HCT116 (cell line): ENCODE data around the gene PRIM1. TPM values are rescaled to one million over a fixed set of nuclear protein-coding genes. Genes with fewer than 3 reads are reported as not detected.
"Not testable (repeated sequence)": the region's sequence is repeated elsewhere in the genome, so short reads cannot be mapped to it uniquely, and the experiment has no call there.

ENCODE experiments used
- ATAC-seq: fragments of 200-7000 bp; cut with Tn5 transposase; 2 replicates; pipeline ENCODE4 v1.9.1; 2020; ENCODE audit warnings: mild to moderate bottlenecking, moderate library complexity
- BruUV-seq: library from RNA; stranded (reverse); fragments of 400-500 nt; replicated peaks from 2 replicates; lab custom pipeline; 2021; lab: Mats Ljungman, UMichigan
- CTCF ChIA-PET: fragments of 300-600 bp; sonication (Branson Sonifier 250); formaldehyde crosslinking; loops from one replicate; lab custom pipeline; 2021; ENCODE audit warnings: antibody characterized with exemption; lab: Charles Lee
- POLR2A ChIA-PET: fragments of 300-600, 350-600 bp; sonication (Branson Sonifier 250); formaldehyde crosslinking; loops from one replicate; lab custom pipeline; 2021; ENCODE audit warnings: antibody characterized with exemption; lab: Charles Lee
- RAD21 ChIA-PET, 2 experiments: fragments of 300-600 bp; sonication (Branson Sonifier 250); formaldehyde crosslinking; loops; one replicate each; lab custom pipeline; 2023; ENCODE audit warnings: low total read pairs in 2 of 2; ENCODE audit not compliant: uncharacterized antibody in 2 of 2, unreplicated experiment in 2 of 2, low non-redundant PET in 1 of 2; lab: Charles Lee
- DNase-seq: peaks from one replicate; pipeline ENCODE4 v3.0.0-alpha.2; 2010; ENCODE audit warnings: low read depth, low spot score
- H2AFZ ChIP-seq: fragments of 200-600 bp; shearing (Covaris generic), sonication (generic); 2 replicates; pipeline ENCODE4 v1.6.1; 2017; ENCODE audit warnings: low read depth, mixed run types, mixed read lengths, antibody characterized with exemption, low read length; ENCODE audit not compliant: poor library complexity, severe bottlenecking
- H3K27ac ChIP-seq: 2 replicates; pipeline ENCODE4 v1.5.1; 2012; ENCODE audit warnings: low read depth, low read length
- H3K27me3 ChIP-seq: fragments of 200-600 bp; sonication (generic); 2 replicates; pipeline ENCODE4 v1.6.1; 2016; ENCODE audit warnings: mixed run types, low read length, mixed read lengths; ENCODE audit not compliant: insufficient read depth
- H3K36me3 ChIP-seq, 2 experiments: fragments of 200-500 bp in 1 of 2; fragments of 200-600 bp in 1 of 2; sonication (Bioruptor generic) in 1 of 2; sonication (generic) in 1 of 2; 2 replicates each; pipeline versions ENCODE4 v1.5.1 to v1.6.1; 2014 to 2016; ENCODE audit warnings: low read length in 2 of 2, inconsistent platforms in 1 of 2, mixed read lengths in 1 of 2, mixed run types in 1 of 2; ENCODE audit not compliant: insufficient read depth in 2 of 2, control insufficient read depth in 1 of 2
- H3K4me1 ChIP-seq, 2 experiments: fragments of 200-600 bp in 1 of 2; sonication (generic) in 1 of 2; 2 replicates each; pipeline versions ENCODE4 v1.5.1 to v1.6.1; 2012 to 2017; ENCODE audit warnings: low read length in 2 of 2, inconsistent platforms in 1 of 2, mild to moderate bottlenecking in 1 of 2, mixed read lengths in 1 of 2, mixed run types in 1 of 2, moderate library complexity in 1 of 2; ENCODE audit not compliant: insufficient read depth in 2 of 2, control insufficient read depth in 1 of 2
- H3K4me2 ChIP-seq: fragments of 200-600 bp; sonication (generic); 2 replicates; pipeline ENCODE4 v1.6.1; 2017; ENCODE audit warnings: mixed run types, low read length, mixed read lengths
- H3K4me3 ChIP-seq, 2 experiments: fragments of 200-600 bp in 1 of 2; sonication (generic) in 1 of 2; replicated peaks in 1 of 2; 2 replicates each; pipeline ENCODE4 v1.5.1; 2011 to 2016; ENCODE audit warnings: low read length in 2 of 2, control low read depth in 1 of 2, low read depth in 1 of 2, mild to moderate bottlenecking in 1 of 2, mixed read lengths in 1 of 2, mixed run types in 1 of 2
- H3K79me2 ChIP-seq: fragments of 200-600 bp; sonication (generic); 2 replicates; pipeline ENCODE4 v1.6.1; 2017; ENCODE audit warnings: mild to moderate bottlenecking, mixed run types, low read length, moderate library complexity, mixed read lengths; ENCODE audit not compliant: insufficient read depth
- H3K9ac ChIP-seq: fragments of 200-600 bp; sonication (generic); 2 replicates; pipeline ENCODE4 v1.6.1; 2016; ENCODE audit warnings: low read length, mixed read lengths
- H3K9me2 ChIP-seq: fragments of 200-600 bp; sonication (generic), shearing (Covaris generic); 2 replicates; pipeline ENCODE4 v1.6.1; 2017; ENCODE audit warnings: mixed run types, mild to moderate bottlenecking, moderate library complexity; ENCODE audit not compliant: insufficient read depth
- H3K9me3 ChIP-seq, 2 experiments: fragments of 200-500 bp in 1 of 2; fragments of 200-600 bp in 1 of 2; sonication (Bioruptor generic) in 1 of 2; sonication (generic) in 1 of 2; 2 replicates each; pipeline ENCODE4 v1.6.1; 2014 to 2017; ENCODE audit warnings: low read length in 2 of 2, mixed read lengths in 2 of 2, inconsistent platforms in 1 of 2, low read depth in 1 of 2, mild to moderate bottlenecking in 1 of 2, mixed run types in 1 of 2, moderate library complexity in 1 of 2; ENCODE audit not compliant: control insufficient read depth in 1 of 2, insufficient read depth in 1 of 2
- H4K20me1 ChIP-seq: fragments of 200-600 bp; sonication (generic), shearing (Covaris generic); 2 replicates; pipeline ENCODE4 v1.6.1; 2017; ENCODE audit warnings: mixed run types, mild to moderate bottlenecking, moderate library complexity; ENCODE audit not compliant: insufficient read depth
- ATF3 ChIP-seq: IDR thresholded peaks from 2 replicates; pipeline ENCODE4 v1.6.1; 2012
- CBX3 ChIP-seq: IDR thresholded peaks from 2 replicates; pipeline ENCODE4 v1.6.1; 2012; ENCODE audit warnings: low read depth
- CEBPB ChIP-seq: IDR thresholded peaks from 2 replicates; pipeline ENCODE4 v1.6.1; 2012; ENCODE audit warnings: low read depth
- EZH2 ChIP-seq: fragments of 200-600 bp; sonication (generic); IDR thresholded peaks from 2 replicates; pipeline ENCODE4 v1.6.1; 2017; ENCODE audit warnings: antibody characterized with exemption, mixed run types
- RAD21 ChIP-seq: IDR thresholded peaks from 2 replicates; pipeline ENCODE4 v1.6.1; 2012; ENCODE audit warnings: low read depth, mild to moderate bottlenecking
- SP1 ChIP-seq: IDR thresholded peaks from 2 replicates; pipeline ENCODE4 v1.6.1; 2012; ENCODE audit warnings: low read depth
- ZNF274 ChIP-seq: fragments of 200-500 bp; sonication (Bioruptor generic); IDR thresholded peaks from 2 replicates; pipeline ENCODE4 v1.6.1; 2014; ENCODE audit warnings: mild to moderate bottlenecking, low read depth, low read length, inconsistent platforms
- intact Hi-C: fragments of 100-400 bp; cut with micrococcal nuclease; formaldehyde crosslinking; loops from 2 replicates; pipeline ENCODE4 v1.10.0; 2022
- total RNA-seq: library from RNA; stranded (reverse); gene quantifications from one replicate; pipeline ENCODE4 v1.2.1, GENCODE V29; 2021; ENCODE audit not compliant: unreplicated experiment

Gene PRIM1
- total RNA-seq, 1 experiment from 2014 or later: 53.3 TPM

GRCh38 chr12:56795046-56795562 lies 43.0 kb upstream of the PRIM1 start:
- not testable (repeated sequence) for H3K4me2 ChIP-seq

GRCh38 chr12:56793124-56793523 lies 41.0 kb upstream of the PRIM1 start:
- H3K4me2 ChIP-seq, H3K79me2 ChIP-seq, H3K27ac ChIP-seq, H3K4me1 ChIP-seq, POLR2A ChIA-PET, BruUV-seq, H4K20me1 ChIP-seq, H2AFZ ChIP-seq, intact Hi-C loops, H3K4me3 ChIP-seq, H3K9me3 ChIP-seq, CTCF ChIA-PET, H3K36me3 ChIP-seq, DNase-seq, H3K9ac ChIP-seq, RAD21 ChIA-PET, H3K27me3 ChIP-seq, ATAC-seq, H3K9me2 ChIP-seq: not testable (repeated sequence)

More at GRCh38 chr12:56795046-56795562, 43.0 kb upstream of the PRIM1 start:
- H3K4me1 ChIP-seq, H3K27me3 ChIP-seq, H3K9me2 ChIP-seq, intact Hi-C loops, H3K79me2 ChIP-seq, BruUV-seq, H3K27ac ChIP-seq, H4K20me1 ChIP-seq, H2AFZ ChIP-seq, H3K4me3 ChIP-seq, RAD21 ChIA-PET, POLR2A ChIA-PET, H3K36me3 ChIP-seq, H3K9me3 ChIP-seq, H3K9ac ChIP-seq, DNase-seq, ATAC-seq, CTCF ChIA-PET: not testable (repeated sequence)

- no peaks in the 10 kb centered on the region for H3K9me2 ChIP-seq
- no peaks in the 10 kb centered on the region for H3K36me3 ChIP-seq
- BruUV-seq: no TSS peak
- H3K9me3 ChIP-seq: no peaks in the 10 kb centered on the region
- RAD21 ChIA-PET: no interaction called here
- TF ChIP-seq CBX3: no peak
- TF ChIP-seq CEBPB: no peak
- TF ChIP-seq RAD21: no peak
- TF ChIP-seq ZNF274: no peak
- no peak for TF ChIP-seq EZH2
- no peak for TF ChIP-seq ATF3
- no peak for TF ChIP-seq SP1
- no peaks in the 10 kb centered on the region for H4K20me1 ChIP-seq
- no peak overlapping the region for H3K4me2 ChIP-seq
- H2AFZ ChIP-seq: no peak overlapping the region
- H3K4me1 ChIP-seq: no peaks in the 10 kb centered on the region
- H3K27ac ChIP-seq: no peak overlapping the region
- no peak overlapping the region for H3K9ac ChIP-seq
- H3K79me2 ChIP-seq: no peaks in the 10 kb centered on the region
- CTCF ChIA-PET: no interaction called here
- ATAC-seq (no peak), DNase-seq (no peak)
- no peaks in the 10 kb centered on the region for H3K27me3 ChIP-seq
- intact Hi-C loops: no loop called here
- no peak overlapping the region for H3K4me3 ChIP-seq
- POLR2A ChIA-PET: no interaction called here
These were observed 40.6 kb upstream of the PRIM1 start for GRCh38 chr12:56792678-56793077.

GRCh38 chr12:56789429-56789828 lies 37.3 kb upstream of the PRIM1 start:
- POLR2A ChIA-PET, intact Hi-C loops: not testable (repeated sequence)

More at GRCh38 chr12:56789429-56789828, 37.3 kb upstream of the PRIM1 start:
- H3K36me3 ChIP-seq, H3K79me2 ChIP-seq, H3K4me2 ChIP-seq, H4K20me1 ChIP-seq, ATAC-seq, H3K9me3 ChIP-seq, H3K9ac ChIP-seq, H3K4me1 ChIP-seq, DNase-seq, CTCF ChIA-PET, H3K27me3 ChIP-seq, RAD21 ChIA-PET, H3K4me3 ChIP-seq, H2AFZ ChIP-seq, BruUV-seq, H3K9me2 ChIP-seq, H3K27ac ChIP-seq: not testable (repeated sequence)
